ENCODE results near the gene STK32B.

Gene STK32B

DNA sequence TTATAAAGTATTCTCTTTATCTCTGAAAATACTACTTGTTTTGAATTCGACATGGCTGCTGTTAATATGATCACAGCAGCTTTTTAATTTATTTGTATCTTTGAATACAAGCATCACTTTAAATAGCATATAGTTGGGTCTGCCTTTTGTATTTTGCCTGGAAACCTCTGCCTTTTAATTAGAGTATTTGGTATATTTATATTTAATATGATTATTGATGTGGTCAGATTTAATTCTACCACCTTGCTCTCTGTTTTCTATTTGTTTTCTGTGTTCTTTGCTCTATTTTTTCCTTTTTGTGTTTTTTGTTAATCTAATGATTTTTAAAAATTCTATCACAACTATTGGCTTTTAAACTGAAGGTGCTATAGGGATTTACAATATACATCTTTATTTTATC is 21.7 kb downstream of the STK32B start:
- DNase-seq = no peak

DNA sequence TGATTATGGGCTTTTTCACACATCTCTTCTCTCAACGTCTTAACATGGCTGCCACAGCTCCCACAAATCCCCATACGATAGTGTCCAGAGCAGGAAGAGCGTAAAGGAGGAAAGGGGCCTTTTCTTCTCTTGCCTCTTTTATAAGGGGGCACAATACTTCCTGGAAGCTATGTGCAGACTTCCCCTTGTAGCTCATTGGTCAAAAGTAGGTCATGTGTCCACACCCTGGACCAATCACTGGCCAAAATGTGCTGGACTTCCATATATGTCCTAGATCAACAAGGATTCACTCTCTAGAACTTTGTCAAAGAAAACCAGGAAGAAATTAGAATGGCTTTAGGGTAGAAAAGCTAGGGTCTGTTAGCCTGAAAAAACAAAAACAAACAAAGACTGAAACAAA is 26.7 kb downstream of the STK32B start:
- no peak for DNase-seq

DNA sequence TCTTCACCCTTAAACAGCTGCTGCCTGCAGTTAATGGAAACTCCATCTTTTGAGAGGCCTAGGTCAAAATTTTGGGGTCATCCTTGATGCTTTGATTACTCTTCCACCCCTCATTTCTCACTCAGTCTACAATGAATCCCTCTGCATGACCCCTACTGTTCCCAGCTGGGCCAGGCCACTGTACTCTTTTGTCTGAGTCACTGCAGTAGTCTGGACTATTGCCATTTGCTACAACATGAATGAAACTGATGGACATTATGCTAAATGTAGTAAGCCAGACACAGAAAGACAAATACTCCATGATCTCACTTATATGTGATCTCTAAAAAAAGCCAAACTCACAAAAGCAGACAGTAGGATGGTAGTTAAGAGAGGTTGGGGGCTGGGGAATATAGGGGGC is 28.3 kb downstream of the STK32B start:
- DNase-seq = no peak

DNA sequence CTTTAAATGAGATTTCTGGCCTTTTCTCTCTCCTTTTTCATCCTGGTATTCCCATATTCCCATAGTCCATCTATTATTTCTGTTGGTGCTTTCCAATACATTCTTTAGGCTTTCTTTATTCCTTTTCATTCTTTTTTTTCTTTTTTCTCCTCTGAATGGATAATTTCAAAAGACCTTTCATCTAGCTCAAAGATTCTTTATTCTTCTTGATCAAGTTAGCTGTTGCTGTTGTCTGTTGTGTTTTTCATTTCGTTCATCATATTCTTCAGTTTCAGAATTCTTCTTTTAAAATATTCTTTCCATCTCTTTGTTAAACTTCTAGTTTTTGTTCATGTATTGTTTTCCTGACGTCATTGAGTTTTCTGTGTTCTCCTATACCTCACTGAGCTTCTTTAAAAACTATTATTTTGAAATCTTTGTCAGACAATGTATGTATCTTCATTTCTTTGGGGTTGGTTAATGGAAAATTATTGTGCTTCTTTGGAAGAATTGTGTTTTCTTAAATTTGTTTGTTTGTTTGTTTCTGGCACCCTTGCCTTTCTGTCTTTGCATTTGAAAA is 30.2 kb downstream of the STK32B start:
- no peak for DNase-seq

DNA sequence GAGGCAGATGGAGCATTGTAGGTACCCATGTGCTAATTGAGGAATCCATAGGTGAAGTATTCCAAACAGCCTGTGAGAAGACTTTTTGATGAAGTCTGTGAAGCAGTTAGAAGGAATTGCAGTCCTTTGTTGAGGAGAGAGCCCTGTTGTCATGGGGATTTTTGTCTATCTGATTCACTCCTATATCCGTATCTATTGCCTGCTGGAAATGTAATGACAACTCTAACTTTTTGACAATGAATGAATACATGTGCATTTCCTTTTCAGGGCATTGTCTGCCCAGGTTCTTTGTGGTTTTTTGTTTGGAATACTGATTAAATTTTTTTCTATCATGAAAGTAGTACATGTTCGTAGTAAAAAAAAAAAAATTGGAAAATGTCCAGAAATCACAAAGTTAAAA is 31.1 kb downstream of the STK32B start:
- no peak for DNase-seq

DNA sequence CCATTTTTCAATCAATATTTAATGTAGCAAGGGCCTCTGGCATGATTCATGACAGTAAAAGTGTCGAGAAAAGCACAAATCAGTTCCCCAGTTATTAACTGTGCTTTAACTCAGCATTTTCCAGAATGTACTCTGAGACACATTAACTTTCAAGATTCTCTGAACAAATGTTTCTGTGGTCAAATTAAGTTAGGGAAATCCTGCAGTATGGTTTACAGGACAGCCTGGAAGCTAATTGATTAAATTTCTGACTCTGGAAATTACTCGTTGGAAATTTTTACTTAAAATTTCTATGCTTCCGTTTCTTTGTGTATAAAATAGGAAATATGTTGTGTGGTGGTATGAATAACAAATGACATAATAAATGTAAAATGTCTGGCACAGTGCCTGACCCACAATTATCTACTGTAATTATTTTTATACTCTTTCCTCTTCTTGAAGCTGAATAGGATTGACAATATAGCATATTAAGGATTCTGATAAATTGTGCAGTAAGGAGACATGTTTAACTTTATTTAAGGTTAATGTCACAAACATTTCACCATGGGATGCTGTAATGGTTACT is 33.7 kb downstream of the STK32B start:
- DNase-seq = no peak

DNA sequence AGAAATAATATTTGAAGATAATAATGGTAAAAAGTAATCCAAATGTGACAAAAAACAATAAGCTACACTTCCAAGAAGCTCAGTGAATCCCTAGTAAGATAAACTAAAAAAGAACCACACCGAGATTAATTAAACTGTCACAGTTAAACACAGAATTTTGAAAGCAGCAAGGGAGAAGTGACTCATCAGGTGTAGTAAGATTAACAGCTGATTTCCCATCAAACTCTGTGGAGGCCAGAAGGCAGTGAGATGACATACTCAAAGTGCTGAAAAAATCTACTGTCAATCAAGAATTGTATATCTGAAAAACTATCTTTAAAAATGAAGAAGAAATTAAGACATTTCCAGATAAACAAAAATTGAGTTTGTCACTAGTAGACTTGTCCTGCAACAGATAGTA is 35.3 kb downstream of the STK32B start:
- DNase-seq = no peak

DNA sequence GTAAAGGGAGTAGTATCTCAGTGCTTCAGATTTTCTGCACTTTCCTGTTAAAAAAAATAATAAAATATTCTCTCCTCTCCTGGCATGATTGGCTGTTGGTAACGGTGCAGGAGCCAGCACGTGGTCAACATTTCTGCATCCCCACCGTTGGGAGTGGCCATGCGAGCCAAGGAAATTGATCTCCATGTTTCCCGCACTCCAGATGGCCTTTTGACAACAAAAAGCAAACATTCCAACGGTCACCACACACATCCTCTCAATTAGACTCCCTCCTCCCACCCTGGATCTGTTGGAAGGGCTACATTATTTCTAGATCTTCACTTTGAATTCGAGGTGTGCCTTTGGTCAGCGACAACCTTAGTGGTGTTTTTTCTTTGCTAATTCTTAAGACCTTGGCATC is 45.0 kb downstream of the STK32B start:
- DNase-seq = no peak

DNA sequence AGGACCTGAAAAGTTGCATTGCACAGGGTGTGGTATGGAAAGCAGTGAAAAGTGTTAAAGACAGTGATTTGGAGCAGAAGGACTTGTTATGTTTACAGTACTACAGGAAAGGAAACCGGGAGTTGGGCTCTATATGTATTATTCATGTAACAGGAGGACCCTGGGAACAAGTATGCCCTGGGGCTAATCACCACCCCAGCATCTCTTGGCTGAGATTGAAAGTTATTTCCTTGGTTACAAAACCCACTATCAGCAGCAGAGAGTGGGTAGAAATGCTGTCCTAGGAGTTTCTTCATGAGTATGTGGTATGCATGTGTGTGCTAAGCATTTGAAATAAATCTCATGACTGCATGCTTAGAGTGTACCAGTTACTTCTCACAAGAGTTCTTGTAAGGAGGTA is 46.9 kb downstream of the STK32B start:
- DNase-seq = no peak

DNA sequence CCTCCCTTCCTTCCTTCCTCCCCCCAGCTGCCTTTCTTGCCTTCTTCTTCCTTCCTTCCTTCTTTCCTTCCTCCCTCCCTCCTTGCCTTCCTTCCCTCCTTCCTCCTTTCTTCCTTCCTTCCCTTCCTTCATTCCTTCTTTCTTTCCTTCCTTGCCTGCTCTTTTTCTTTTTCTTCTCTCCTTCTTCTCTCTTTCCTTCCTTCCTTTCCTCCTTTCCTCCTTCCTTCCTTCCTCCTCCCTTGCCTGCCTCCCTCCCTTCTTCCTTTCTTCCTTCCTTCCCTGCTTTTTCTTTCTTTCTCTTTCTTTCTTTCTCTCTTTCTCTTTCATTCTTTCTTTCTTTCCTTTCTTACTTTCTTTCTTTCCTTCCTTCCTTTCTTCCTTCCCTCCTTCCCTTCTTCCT is 49.1 kb downstream of the STK32B start:
- DNase-seq = no peak

DNA sequence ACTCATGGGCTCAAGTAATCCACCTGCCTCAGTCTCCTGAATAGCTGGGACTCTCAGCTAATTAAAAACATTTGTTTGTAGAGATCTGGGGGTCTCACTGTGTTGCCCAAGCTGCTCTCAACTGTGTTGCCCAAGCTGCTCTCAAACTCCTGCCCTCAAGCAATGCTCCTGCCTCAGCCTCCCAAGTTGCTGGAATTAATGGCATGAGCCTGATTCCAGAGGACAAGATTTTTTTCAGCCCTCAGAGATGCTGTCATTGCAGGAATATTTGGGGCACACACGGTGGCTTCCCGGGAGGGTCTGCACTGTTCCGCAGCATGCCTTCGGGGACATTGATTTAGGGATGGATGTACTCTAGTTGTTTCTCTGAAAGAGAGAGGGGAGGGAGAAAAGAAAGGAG is 49.7 kb downstream of the STK32B start:
- DNase-seq = no peak

DNA sequence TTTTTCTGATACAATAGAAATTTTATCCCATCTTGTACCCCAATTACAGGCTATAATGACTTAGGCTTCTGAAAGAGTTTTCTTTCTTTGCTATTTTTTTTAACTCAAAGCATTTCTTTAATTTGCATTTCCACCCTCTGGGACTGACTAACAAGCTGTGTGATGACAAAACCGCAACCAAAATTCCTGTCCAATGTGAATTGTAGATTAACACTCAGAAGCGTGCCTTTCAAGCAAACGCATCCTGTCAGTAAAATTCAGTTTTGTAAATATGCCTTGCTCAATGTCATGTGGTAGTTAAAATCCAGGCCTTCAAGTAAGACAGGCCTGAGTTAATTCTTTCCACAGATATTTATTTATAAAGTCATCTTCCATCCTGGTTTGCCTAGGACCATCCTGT is 50.3 kb downstream of the STK32B start:
- no peak for DNase-seq

DNA sequence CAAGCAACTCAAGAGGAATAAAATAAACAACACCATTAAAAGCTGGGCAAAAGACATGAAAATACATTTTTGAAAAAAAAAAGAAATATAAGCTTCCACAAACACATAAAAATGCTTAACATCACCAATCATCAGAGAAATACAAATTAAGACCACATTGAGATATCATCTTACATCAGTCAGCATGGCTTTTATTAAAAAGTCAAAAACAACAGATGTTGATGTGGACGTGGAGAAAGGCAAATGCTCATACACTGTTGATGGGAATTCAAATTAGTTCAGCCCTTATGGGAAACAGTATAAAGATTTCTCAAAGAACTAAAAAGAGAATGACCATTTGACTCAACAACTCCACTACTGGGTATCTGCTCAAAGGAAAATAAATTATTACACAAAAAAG is 59.6 kb downstream of the STK32B start:
- DNase-seq = no peak

DNA sequence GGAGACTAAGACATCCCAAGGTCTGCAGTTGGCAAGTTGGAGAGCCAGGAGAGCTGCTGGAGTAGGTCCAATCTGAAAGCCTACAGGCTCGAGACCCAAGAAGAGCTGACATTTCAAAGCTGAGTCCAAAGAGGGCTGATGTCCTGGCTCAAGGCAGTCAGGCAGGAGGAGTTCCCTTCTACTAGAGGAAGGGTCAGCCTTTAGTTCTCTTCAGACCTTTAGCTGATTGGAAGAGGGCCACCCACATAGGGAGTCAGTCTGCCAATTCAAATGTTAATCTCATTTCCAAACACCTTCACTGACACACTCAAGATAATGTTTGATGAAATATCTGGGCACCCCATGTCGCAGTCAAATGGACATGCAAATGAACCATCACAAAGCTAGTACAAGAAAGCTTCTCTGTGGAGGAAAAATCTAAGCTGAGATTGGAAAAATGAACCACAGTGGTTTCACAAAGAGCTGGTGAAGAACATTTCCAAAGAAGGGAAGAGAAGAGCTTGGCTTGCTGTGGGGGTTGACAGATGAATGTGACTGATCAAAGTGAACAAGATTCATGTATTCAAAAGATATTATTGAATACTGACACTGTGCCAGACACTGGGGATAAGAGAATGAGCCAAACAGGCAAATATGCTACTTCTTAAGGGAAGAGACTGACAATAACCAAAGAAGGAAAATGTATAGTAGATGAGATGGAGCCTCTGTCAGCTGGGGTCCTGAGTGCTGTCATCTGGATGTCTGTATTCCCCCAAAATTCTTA is 61.2 kb downstream of the STK32B start:
- no peak for DNase-seq

DNA sequence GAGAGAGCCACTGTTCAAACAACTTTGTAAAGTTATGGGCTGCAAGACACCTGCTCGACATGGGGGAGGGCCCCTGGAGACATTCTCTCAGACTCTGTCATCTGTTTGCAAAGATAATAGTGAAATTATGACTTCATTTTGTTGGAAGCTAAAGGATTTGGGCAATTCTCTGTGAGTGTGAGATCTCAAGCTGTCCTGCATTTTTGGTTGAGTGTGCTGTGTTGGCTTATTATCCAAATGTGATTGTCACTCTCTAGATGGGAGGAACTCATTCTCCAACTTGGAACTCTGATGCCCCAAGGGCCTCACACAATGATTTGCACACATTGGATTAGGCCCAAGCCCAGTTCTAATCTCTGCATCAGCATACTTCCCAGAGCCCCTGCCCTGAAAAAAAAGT is 63.7 kb downstream of the STK32B start:
- no peak for DNase-seq

DNA sequence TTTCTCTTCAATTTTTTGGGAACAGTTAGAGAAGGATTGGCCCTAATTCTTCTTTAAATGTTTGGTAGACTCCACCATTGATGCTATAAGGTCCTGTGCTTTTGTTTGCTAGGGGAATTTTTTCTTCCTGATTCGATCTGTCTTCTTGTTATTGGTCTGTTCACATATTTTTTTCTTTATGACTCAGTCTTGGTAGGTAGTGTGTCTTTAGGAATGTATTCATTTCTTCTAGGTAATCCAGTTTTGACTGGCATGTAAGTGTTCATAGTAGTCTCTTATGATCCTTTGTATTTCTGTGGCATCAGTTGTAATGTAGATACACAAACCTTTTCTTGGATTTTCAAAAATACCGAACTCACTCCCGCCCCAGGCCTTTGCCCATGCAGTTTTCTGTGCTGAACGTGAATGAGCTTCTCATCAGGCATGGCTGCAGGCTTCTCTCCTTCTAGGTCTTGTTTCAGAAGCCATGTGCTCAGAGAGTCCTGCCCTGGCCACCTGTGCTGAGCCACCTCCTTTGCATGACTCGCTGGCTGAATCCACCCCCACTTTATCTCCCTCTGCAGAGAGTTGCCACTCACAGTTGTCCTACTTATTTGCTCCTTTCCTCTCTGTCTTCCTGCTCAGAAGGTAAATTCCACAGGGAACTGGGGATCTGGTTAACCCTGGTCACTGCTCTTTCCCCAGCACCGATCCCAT is 67.0 kb downstream of the STK32B start:
- no peak for DNase-seq

DNA sequence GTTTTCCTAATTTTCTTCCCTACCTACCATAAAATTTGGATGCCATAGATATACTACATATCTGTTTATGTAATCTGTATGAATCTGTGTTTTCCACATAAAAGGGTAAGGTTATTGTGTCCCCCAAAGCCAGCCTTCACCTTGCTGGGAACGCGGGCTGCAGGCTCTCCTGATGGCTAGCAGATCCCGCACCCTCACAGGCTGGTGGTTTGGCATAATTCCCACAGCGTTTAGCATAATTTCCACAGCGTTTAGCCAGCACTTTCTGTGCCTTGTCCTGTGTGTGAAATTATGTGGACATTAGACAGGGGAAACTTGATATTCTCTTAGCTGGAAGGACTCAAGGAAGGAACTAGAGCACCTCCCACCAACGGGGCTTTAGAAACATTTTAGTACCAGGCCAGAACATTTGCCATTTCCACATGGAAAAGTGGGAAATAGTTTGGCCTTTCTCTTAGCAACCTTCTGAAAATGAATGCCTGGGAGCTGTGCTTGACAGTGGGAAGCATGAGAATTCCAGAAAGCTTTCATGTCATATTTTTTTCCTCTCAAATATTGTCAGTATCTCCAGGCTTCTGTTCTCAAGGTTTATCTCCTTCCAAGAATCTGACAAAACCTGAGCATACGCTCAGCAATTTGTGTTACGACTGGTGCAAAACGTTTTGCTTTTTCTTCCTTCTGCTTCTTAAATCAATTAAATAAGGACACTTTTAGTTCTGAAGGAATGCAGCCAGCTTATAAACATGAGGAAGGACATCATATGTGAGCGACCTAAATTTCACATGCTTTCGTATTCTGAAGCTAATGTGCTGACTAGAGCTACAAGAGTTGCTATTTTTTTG is 67.9 kb downstream of the STK32B start:
- DNase-seq = no peak

DNA sequence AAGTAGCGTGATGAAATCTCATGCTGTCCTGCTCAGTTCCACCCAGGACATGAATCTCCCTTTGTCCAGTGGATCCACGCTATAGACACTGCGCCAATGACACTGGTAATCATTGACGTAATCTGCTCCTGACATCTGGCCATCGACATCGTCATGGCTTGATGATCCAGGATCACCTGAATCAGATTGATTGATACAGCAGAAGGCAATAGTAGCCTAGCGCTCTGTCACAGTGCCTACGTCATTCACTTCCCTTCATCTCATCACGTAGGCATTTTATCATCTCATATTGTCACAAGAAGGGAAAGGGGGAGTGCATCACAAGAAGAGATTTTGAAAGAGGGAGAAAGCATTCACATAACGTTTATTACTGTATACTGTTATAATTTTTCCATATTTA is 68.8 kb downstream of the STK32B start:
- no peak for DNase-seq

DNA sequence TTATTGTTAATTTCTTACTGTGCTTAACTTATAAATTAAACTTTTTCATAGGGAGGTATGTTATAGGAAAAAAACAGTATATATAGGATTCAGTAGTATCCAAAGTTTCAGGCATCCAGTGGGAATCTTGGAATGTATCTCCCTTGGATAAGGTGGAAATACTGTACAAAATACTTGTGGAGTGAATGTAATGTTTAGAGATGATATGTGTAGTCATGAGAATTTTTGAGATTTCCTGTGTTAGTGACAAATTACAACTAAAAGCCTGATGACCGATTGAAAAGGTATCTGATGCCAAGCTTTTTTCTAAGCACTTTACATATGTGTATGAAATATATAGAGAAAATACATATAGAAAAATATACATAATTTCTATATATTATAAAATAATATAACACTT is 69.2 kb downstream of the STK32B start:
- DNase-seq = no peak

DNA sequence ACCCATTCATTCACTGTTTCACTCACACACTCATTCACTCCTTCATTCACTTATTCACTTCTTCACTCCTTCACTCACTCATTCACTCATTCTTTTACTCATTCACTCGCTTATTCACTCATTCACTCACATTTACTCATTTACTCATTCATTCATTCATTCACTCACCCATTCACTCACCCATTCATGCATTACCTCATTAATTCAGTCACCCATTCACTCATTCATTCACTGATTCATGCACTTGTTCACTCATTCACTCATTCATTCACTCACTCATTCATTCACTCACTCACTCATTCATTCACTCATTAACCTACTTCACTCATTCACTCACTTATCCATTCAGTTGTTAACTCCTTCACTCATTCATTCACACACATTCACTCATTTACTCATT is 70.8 kb downstream of the STK32B start:
- no peak for DNase-seq

DNA sequence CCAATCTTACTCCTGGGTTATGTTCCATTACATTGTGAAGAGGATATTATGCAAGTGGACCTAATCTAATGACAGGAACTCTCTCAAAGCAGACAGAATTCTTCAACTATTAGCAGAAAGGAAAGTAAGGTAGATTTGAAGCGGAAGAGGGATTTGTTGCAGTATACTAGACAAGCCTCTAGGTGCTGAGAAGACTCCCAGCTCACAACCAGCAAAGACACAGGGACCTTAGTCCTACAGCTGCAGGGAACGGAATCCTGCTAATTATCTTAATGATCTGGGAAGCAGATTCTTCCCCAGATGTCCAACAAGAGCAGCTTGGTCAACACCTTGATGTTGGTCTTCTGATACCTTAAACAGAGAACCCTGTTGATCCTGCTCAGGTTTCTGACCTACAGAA is 73.6 kb downstream of the STK32B start:
- DNase-seq = no peak

DNA sequence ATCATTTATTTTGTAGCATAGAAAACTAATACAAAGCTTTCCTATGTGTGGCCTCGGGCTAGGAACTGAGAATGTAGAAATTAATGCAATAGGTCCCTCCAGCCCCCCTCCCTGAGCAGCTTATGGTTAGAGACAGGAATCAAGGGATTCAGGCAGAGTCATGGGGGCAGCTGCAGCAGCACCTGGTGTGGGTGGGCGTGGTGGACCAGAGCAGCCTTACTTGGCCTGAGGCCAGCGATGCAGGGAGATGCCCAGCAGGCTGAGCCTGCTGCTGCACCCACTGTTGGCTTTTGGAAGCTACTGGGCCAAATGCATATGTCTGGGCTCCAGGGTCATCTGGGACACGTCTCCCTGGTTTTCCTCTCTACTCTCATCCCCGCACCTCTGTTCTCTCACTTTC is 74.0 kb downstream of the STK32B start:
- no peak for DNase-seq

DNA sequence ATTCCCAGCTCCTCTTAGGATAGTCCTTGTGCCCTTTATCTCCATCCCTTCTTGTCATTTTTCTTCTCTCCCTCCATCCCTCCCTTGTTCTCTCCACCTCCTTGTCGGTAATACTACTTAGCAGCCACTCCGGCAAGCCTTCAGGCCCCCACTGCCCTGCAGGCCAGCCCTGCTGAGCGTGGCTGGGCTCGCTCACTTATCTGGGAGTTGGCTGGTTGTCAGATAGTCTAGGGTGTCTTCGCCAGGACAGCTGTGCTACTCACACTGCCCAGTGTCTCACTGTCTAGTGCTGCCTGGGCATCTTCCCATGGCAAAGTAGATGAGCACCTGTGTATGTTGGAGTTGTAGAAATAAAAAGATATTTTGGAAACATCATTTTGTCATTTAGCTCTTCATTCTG is 75.0 kb downstream of the STK32B start:
- DNase-seq = no peak

Data from activated naive CD4-positive, alpha-beta T cell treated with Interleukin-2 at 50 U/mL for 16 hours (primary cell).